Mucosa of rectum (tissue), 2 donors: ENCODE data around the gene PATE2.

Experiments
- H3K27ac ChIP-seq, 2 donors: one replicate each; pipeline ENCODE4 v1.7.0; 2013; ENCODE audit warnings: inconsistent platforms in 2 of 2, low read depth in 2 of 2, low read length in 2 of 2
- H3K27me3 ChIP-seq, 2 donors: one replicate each; pipeline ENCODE4 v1.7.0; 2013; ENCODE audit warnings: low read length in 2 of 2; ENCODE audit not compliant: control insufficient read depth in 2 of 2, insufficient read depth in 2 of 2
- H3K36me3 ChIP-seq, 2 donors: one replicate each; pipeline ENCODE4 v1.7.0; 2013; ENCODE audit warnings: low read length in 2 of 2; ENCODE audit not compliant: control insufficient read depth in 2 of 2, insufficient read depth in 2 of 2
- H3K4me1 ChIP-seq, 2 donors: one replicate each; pipeline ENCODE4 v1.7.0; 2013; ENCODE audit warnings: low read length in 2 of 2, mild to moderate bottlenecking in 1 of 2; ENCODE audit not compliant: control insufficient read depth in 2 of 2, insufficient read depth in 2 of 2
- H3K4me3 ChIP-seq, 2 donors: one replicate each; pipeline ENCODE4 v1.7.0; 2013; ENCODE audit warnings: low read length in 2 of 2
- H3K9ac ChIP-seq, 2 donors: one replicate each; pipeline ENCODE4 v1.7.0; 2013; ENCODE audit warnings: low read length in 2 of 2, low read depth in 1 of 2, mild to moderate bottlenecking in 1 of 2
- H3K9me3 ChIP-seq, 2 donors: one replicate each; pipeline ENCODE4 v1.7.0; 2013; ENCODE audit warnings: low read length in 2 of 2; ENCODE audit not compliant: control insufficient read depth in 2 of 2
- donor health status: healthy.
- donor health status: Normal muscosa, but diverticular disease.

The PATE2 gene

GRCh38 chr11:125778728-125779127 lies at the start of gene PATE2:
Gene PATE2 (minus strand): TSS chr11:125778828. CDS start chr11:125778773, 55 bp downstream.
- no peaks in the 10 kb centered on the region for H3K27me3 ChIP-seq
- H3K9me3 ChIP-seq: no peaks in the 10 kb centered on the region
- H3K4me1 ChIP-seq: no peaks in the 10 kb centered on the region
- H3K27ac ChIP-seq: no peak within 1 kb of the TSS
- no peak within 1 kb of the TSS for H3K9ac ChIP-seq
- no peaks in the 10 kb centered on the region for H3K36me3 ChIP-seq
- H3K4me3 ChIP-seq: no peak within 1 kb of the TSS

- no peak overlapping the region for H3K27ac ChIP-seq
These were observed 29.3 kb upstream of the PATE2 start for GRCh38 chr11:125807909-125808308.

GRCh38 chr11:125802387-125802786 lies 23.8 kb upstream of the PATE2 start:
- no peaks in the 10 kb centered on the region for H3K9me3 ChIP-seq
- no peaks in the 10 kb centered on the region for H3K27me3 ChIP-seq
- H3K4me3 ChIP-seq: no peak overlapping the region
- H3K27ac ChIP-seq: no peak overlapping the region
- H3K4me1 ChIP-seq: no peaks in the 10 kb centered on the region
- no peak overlapping the region for H3K9ac ChIP-seq
- H3K36me3 ChIP-seq: no peaks in the 10 kb centered on the region

More at GRCh38 chr11:125807909-125808308, 29.3 kb upstream of the PATE2 start:
- no peaks in the 10 kb centered on the region for H3K9me3 ChIP-seq
- H3K27me3 ChIP-seq: no peaks in the 10 kb centered on the region
- no peaks in the 10 kb centered on the region for H3K4me1 ChIP-seq
- H3K9ac ChIP-seq: no peak overlapping the region
- H3K36me3 ChIP-seq: no peaks in the 10 kb centered on the region
- H3K4me3 ChIP-seq: no peak overlapping the region

GRCh38 chr11:125799808-125800207 lies 21.2 kb upstream of the PATE2 start:
- H3K9ac ChIP-seq: no peak overlapping the region
- no peaks in the 10 kb centered on the region for H3K4me1 ChIP-seq
- H3K27me3 ChIP-seq: no peaks in the 10 kb centered on the region
- H3K4me3 ChIP-seq: no peak overlapping the region
- no peaks in the 10 kb centered on the region for H3K9me3 ChIP-seq
- no peaks in the 10 kb centered on the region for H3K36me3 ChIP-seq
- no peak overlapping the region for H3K27ac ChIP-seq

- Histone ChIP-seq H3K27me3 (no peaks in the 10 kb centered on the region), H3K4me3 (no peak overlapping the region), H3K9me3 (no peaks in the 10 kb centered on the region), H3K4me1 (no peaks in the 10 kb centered on the region), H3K27ac (no peak overlapping the region), H3K36me3 (no peaks in the 10 kb centered on the region), H3K9ac (no peak overlapping the region)
These were observed 19.0 kb upstream of the PATE2 start for GRCh38 chr11:125797641-125798040.

GRCh38 chr11:125790825-125791224 lies 12.2 kb upstream of the PATE2 start:
- no peaks in the 10 kb centered on the region for H3K4me1 ChIP-seq
- H3K4me3 ChIP-seq: no peak overlapping the region
- no peak overlapping the region for H3K9ac ChIP-seq
- H3K27ac ChIP-seq: no peak overlapping the region
- no peaks in the 10 kb centered on the region for H3K9me3 ChIP-seq
- no peaks in the 10 kb centered on the region for H3K36me3 ChIP-seq
- H3K27me3 ChIP-seq: no peaks in the 10 kb centered on the region

GRCh38 chr11:125787827-125788226 lies 9.2 kb upstream of the PATE2 start, which contains the start of gene PATE3:
Gene PATE3 (plus strand): TSS chr11:125788127. CDS start chr11:125788152, 25 bp downstream.
- H3K9ac ChIP-seq: no peak within 1 kb of the TSS
- H3K4me1 ChIP-seq: no peaks in the 10 kb centered on the region
- H3K36me3 ChIP-seq: no peaks in the 10 kb centered on the region
- no peaks in the 10 kb centered on the region for H3K9me3 ChIP-seq
- H3K27me3 ChIP-seq: no peaks in the 10 kb centered on the region
- H3K4me3 ChIP-seq: no peak within 1 kb of the TSS
- no peak within 1 kb of the TSS for H3K27ac ChIP-seq

GRCh38 chr11:125784678-125785077 lies 6.0 kb upstream of the PATE2 start:
- Histone ChIP-seq H3K9me3 (no peaks in the 10 kb centered on the region), H3K27me3 (no peaks in the 10 kb centered on the region), H3K4me3 (no peak overlapping the region), H3K27ac (no peak overlapping the region), H3K4me1 (no peaks in the 10 kb centered on the region), H3K9ac (no peak overlapping the region), H3K36me3 (no peaks in the 10 kb centered on the region)

GRCh38 chr11:125777309-125777708 lies 1.3 kb downstream of the PATE2 start:
- Histone ChIP-seq H3K27ac (no peak overlapping the region), H3K4me3 (no peak overlapping the region), H3K27me3 (no peaks in the 10 kb centered on the region), H3K4me1 (no peaks in the 10 kb centered on the region), H3K9me3 (no peaks in the 10 kb centered on the region), H3K36me3 (no peaks in the 10 kb centered on the region), H3K9ac (no peak overlapping the region)

GRCh38 chr11:125773516-125773915 lies 5.1 kb downstream of the PATE2 start:
- H3K9me3 ChIP-seq: no peaks in the 10 kb centered on the region
- H3K4me1 ChIP-seq: no peaks in the 10 kb centered on the region
- no peaks in the 10 kb centered on the region for H3K27me3 ChIP-seq
- H3K27ac ChIP-seq: no peak overlapping the region
- H3K4me3 ChIP-seq: no peak overlapping the region
- H3K9ac ChIP-seq: no peak overlapping the region
- H3K36me3 ChIP-seq: no peaks in the 10 kb centered on the region
